NCI-H345 (cell line): ENCODE data around the gene MPPED2.
"Not testable (repeated sequence)": the region's sequence is repeated elsewhere in the genome, so short reads cannot be mapped to it uniquely, and the experiment has no call there.

ENCODE experiments used
- DNase-seq: peaks from one replicate; lab custom pipeline; 2025; lab: John Stamatoyannopoulos, UW

MPPED2 gene

DNA sequence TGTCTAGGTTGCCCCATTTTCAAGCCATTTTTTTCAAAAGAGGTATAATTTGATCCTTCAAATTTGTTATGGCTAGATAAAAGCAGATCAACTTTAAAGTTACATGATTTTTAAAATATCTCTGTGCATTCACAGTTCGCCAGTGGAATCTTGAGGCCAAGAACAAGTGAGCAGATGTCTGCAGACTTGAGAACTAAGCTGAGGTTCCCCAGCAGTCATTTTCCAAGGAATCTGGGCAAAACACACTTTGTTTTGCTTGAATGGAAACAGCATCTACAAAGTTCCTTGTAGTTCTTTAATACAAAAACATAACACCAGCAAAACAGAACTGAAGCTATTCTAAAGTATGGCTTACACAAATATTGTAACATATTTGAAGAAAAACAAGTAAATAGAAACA, 7.7 kb downstream of the MPPED2 start:
- DNase-seq = no peak

GRCh38 chr11:30573951-30574350, 12.2 kb downstream of the MPPED2 start:
- DNase-seq = no peak

- DNase-seq = no peak
These were observed 17.2 kb downstream of the MPPED2 start for GRCh38 chr11:30568931-30569330.

DNA sequence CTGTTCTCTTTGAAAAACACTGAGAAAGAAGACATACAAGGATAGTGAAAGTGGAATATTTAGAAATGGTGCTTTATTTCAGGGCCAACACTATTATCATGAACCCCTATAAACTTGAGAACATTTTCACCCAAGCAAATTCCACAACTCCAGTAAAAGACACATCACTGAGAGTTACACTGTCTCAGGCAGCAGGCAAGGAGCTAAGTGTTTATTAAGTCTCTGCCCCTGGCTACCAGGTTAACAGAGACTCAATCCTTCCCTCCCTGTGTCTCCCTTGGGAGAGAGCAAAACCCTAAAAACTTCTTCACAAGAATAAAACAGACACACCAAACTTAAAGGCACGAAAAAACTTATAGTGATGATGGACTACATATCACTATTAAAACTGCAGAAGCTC, 18.5 kb downstream of the MPPED2 start:
- DNase-seq = no peak

DNA sequence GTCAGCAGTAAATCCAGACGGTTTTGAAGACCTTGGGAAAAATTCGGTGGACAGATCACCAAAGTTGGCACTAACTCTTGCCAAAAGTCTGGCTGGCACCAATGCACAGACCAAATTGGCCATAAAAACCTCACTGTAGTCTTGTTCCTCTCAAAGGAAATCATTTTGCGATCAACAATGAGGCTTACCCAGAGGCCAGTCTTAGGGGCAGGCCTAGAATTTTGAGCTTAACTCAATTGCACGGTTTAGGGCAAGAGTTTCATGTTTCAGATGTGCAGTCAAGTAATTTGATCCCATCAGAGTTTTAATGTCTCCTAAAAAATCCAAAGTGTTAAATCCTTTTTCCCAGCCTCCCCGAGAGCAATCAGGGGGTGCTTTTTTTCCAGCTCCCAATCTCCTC, 19.0 kb downstream of the MPPED2 start:
- no peak for DNase-seq

DNA sequence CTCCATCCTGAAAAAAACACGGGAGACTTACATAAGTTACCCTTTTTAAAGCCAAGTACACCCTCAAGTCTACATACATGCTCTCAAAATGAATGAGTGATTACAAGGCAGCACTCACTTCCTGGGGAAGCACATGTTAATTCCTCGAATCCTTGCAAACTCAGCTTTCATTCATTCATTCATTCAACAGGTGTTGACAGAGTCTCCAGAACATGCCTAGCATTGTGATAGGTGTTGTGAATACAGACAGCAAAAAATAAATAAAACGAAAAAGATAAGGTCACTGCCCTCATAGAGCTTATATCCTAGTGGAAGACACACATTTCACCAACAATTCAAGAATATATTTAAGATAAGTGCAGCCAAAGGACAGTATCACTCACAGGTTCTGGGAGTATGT, 19.7 kb downstream of the MPPED2 start:
- DNase-seq = no peak

DNA sequence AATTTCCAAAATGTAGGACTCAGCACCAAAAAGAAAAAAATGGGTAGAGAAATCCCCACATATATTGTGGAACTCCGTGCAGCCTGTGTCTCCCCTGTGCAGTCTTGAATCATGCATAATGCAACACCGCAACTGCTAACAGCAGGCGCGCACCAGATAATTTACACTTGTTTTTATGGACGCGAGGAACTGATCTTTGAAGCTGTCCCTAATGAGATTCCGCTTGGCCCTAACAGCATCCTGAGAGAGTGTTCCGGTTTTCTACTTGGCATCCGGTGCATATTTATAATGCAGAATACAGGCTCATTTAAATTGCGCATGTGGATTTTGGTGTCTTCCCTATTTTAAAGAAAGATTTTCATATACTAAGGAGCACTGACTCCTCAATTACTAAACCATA, 21.1 kb downstream of the MPPED2 start:
- DNase-seq = no peak

DNA sequence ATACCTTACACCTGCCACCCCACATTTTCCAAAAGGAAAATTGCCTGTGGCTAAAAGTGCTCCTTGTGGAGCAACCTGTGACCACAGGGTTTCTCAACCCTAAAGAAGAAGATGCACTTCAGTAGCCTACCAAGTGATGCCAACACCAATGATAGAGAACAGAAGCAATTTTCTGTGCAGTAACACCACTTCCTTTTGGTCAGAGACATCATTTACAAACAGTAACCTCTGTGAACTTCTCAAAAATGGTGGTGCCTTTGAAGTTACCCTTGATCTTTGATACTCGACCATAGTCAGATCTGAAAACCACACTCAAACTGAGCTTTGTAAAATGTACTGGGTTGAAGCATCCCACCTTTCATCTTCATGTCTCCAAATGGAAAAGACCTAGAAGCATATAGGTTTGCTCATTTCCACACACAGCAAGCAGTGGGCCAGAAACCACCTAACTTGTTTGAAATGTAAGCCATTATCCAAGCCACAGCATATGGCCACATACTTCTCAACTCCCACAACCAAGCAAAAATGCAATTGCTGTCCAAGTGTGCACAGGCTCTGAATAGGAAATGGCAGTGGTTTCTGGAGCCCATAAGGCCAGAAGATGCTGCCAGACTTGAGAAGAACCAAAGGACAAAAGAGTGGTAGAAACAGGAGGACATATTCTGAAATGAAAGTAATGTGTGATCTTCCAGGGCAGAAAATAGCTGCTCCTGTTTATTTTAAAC, 24.3 kb downstream of the MPPED2 start:
- DNase-seq = no peak

- no peak for DNase-seq
These were observed 25.7 kb downstream of the MPPED2 start for GRCh38 chr11:30560206-30561106.

GRCh38 chr11:30559004-30559403, 27.1 kb downstream of the MPPED2 start:
- no peak for DNase-seq

GRCh38 chr11:30554587-30554986, 31.6 kb downstream of the MPPED2 start:
- not testable (repeated sequence) for DNase-seq

GRCh38 chr11:30553521-30554110, 32.5 kb downstream of the MPPED2 start:
- DNase-seq = no peak

DNA sequence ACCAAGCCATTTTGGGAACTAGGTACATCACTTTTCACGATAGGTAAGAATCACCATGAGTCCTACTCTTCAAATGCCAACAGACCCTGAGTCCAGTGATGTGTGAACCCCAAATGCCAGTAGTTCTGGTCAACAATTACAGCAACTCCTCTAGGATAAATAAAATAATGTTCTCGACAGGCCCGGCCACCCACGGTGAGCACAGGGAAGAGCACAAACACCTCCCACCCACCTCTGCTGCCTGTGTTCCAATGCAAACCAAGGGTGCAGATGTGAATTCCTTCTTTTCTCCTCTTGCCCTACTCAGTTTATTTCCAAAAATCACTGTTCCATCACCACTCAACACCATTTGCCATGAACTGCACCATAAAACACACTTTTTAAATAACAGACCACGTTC, 33.3 kb downstream of the MPPED2 start:
- no peak for DNase-seq

GRCh38 chr11:30550022-30550542, 36.1 kb downstream of the MPPED2 start:
- no peak for DNase-seq

- DNase-seq = no peak
These were observed 36.6 kb downstream of the MPPED2 start for GRCh38 chr11:30549565-30549964.

DNA sequence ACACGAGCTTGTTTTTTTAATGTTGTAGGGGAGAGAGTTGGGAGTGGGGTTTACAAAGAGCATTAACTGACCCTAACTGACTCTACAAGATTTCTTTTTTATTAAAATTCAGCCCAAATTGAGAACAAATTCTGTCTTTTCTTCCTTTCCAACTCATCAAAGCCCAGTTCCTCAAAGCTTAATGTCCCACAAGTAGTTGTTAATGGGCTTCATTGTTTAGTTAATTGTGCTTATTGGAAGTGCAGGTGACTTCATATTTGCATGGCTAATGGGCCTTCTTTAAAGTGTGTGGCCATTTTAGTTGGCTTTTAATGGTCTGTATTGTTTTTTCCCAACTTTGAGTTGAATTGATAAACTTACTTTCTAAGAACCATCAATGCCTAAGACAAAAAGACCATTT, 39.8 kb downstream of the MPPED2 start:
- DNase-seq = no peak

DNA sequence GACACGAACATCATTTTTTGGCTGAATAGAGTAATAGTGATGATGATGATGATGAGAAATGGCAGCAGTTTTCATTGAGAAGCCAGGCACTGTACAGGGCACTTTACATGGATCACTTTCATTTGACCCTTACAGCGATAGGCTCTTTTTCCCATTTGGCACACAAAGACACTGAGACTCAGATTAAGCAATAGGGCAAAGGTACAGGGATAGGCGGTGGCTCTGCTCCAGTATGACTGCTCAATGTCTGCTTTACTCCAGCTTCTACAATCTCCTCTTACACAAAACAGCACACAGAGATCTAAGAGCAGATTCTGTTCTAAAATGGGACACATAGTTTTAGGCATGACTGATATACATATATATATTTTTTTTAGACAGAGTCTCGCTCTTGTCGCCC, 40.6 kb downstream of the MPPED2 start:
- DNase-seq = no peak

- no peak for DNase-seq
These were observed 43.1 kb downstream of the MPPED2 start for GRCh38 chr11:30543066-30543465.

- no peak for DNase-seq
These were observed 45.4 kb downstream of the MPPED2 start for GRCh38 chr11:30540781-30541180.

GRCh38 chr11:30538251-30538650, 47.9 kb downstream of the MPPED2 start:
- DNase-seq = no peak

- no peak for DNase-seq
These were observed 50.3 kb downstream of the MPPED2 start for GRCh38 chr11:30535818-30536217.

DNA sequence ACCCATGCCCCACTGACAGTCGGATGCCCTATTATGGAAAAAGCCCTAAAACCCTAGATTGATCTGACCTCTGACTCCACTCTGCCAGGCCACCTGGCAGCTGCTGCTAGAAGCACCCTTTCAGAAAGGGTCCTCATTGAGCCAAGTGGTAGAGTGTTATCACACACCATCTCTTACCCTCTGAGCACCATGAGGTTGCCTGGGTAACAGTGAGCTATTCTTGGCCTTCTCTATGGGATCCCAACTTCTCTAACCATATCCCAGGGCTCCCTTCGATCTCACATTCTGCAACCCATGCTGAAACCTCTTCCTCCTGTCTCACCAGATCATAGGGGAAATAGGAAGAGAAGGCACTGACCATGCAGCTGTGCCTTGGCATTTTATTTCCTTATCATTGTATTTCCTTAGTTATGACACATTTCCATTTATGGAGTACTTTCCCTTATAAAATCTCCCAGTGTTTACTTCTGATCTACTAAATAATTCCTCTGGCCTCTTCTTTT, 52.7 kb downstream of the MPPED2 start:
- no peak for DNase-seq

DNA sequence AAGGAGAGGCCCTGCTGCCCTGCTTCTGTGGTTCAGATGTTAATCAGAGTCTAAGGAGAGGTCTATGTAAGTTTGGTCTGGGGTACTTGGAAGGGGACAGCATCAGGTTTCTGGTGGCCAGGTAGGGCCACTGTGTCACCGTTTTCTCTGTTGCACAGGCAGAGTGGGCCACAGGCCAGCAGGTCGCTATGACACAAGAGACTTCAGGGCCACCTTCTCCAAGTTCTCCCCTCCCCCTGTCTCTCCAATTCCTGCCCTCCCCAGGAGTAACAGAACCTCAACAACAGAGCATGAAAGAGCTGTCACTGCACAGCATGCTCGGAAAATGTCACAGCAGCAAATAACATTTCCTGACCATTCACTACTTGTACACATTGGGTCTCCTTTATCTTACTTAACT, 58.6 kb downstream of the MPPED2 start:
- DNase-seq = no peak
